AG04450 (cell line): Measurements from ENCODE around the gene STX3. TPM values are rescaled to one million over a fixed set of nuclear protein-coding genes. Genes with fewer than 3 reads are reported as not detected.

Experiments
- CTCF ChIA-PET: fragments of 300-600, 350-600 bp; formaldehyde crosslinking; extraction: SDS; loops from one replicate; lab custom pipeline; 2022; ENCODE audit warnings: antibody characterized with exemption, inconsistent platforms; lab: Charles Lee
- POLR2A ChIA-PET: fragments of 350-600 bp; formaldehyde crosslinking; extraction: SDS; loops from one replicate; lab custom pipeline; 2021; ENCODE audit warnings: antibody characterized with exemption, inconsistent platforms; lab: Yijun Ruan, JAX
- DNase-seq: peaks from one replicate; pipeline ENCODE4 v3.0.0-alpha.2; 2011; ENCODE audit warnings: low read depth, low spot score
- H3K27ac ChIP-seq: one replicate; pipeline ENCODE4 v1.5.1; 2012; ENCODE audit warnings: low read depth, low read length, control low read depth
- H3K27me3 ChIP-seq: one replicate; pipeline ENCODE4 v1.6.0; 2012; ENCODE audit warnings: low read length; ENCODE audit not compliant: control insufficient read depth, insufficient read depth
- H3K4me3 ChIP-seq: 2 replicates; pipeline ENCODE4 v1.5.1; 2011; ENCODE audit warnings: mild to moderate bottlenecking, low read depth, low read length, control low read depth
- H3K9me3 ChIP-seq: 2 replicates; pipeline ENCODE4 v1.5.1; 2012; ENCODE audit warnings: low read length; ENCODE audit not compliant: control insufficient read depth, insufficient read depth
- polyA plus RNA-seq: library from polyadenylated mRNA; depleted of rRNA; stranded (reverse); fragments of >200 nt; gene quantifications from 2 replicates; pipeline ENCODE4 v1.2.3, GENCODE V29; 2011
- TF ChIP-seq, protein P1 (sequence below): IDR thresholded peaks from 2 replicates; pipeline ENCODE4 v1.5.1; 2011; ENCODE audit warnings: low read depth, low read length, control low read depth, inconsistent platforms

Gene STX3
- polyA plus RNA-seq, 1 experiment, result 12.4 TPM

- CTCF ChIA-PET, result no interaction called here
- DNase-seq, result no peak
- no peaks in the 10 kb centered on the region for H3K27me3 ChIP-seq
- TF ChIP-seq, protein P1, sequence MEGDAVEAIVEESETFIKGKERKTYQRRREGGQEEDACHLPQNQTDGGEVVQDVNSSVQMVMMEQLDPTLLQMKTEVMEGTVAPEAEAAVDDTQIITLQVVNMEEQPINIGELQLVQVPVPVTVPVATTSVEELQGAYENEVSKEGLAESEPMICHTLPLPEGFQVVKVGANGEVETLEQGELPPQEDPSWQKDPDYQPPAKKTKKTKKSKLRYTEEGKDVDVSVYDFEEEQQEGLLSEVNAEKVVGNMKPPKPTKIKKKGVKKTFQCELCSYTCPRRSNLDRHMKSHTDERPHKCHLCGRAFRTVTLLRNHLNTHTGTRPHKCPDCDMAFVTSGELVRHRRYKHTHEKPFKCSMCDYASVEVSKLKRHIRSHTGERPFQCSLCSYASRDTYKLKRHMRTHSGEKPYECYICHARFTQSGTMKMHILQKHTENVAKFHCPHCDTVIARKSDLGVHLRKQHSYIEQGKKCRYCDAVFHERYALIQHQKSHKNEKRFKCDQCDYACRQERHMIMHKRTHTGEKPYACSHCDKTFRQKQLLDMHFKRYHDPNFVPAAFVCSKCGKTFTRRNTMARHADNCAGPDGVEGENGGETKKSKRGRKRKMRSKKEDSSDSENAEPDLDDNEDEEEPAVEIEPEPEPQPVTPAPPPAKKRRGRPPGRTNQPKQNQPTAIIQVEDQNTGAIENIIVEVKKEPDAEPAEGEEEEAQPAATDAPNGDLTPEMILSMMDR, result no peak
- H3K4me3 ChIP-seq, result no peak overlapping the region
- POLR2A ChIA-PET, result no interaction called here
- H3K27ac ChIP-seq, result no peak overlapping the region
- no peaks in the 10 kb centered on the region for H3K9me3 ChIP-seq
These were observed 78.4 kb downstream of the STX3 start for GRCh38 chr11:59833602-59834001.

DNA sequence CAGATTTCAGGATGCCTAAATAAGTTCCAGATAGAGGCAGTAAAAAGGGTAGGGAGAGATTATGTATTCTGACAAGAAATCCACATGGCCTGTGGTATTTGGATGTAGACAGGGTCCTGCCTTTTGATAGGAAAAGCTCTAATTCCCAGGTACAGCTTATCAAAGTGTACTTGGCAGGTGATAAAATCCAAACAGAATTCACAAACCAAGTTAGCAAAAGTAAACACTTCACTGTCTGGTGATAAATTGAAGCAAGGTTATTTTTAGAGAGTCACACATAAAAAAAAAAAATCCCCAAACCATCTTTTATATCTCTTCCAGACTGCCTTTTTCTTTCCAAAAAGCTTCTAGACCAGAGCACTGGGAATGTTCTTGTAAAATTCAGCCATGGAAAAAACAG is 84.4 kb downstream of the STX3 start:
- CTCF ChIA-PET, result no interaction called here
- POLR2A ChIA-PET, result no interaction called here
- no peak for DNase-seq
- TF ChIP-seq, protein P1, result no peak
- Histone ChIP-seq H3K9me3 (no peaks in the 10 kb centered on the region), H3K27me3 (no peaks in the 10 kb centered on the region), H3K4me3 (no peak overlapping the region), H3K27ac (no peak overlapping the region)

DNA sequence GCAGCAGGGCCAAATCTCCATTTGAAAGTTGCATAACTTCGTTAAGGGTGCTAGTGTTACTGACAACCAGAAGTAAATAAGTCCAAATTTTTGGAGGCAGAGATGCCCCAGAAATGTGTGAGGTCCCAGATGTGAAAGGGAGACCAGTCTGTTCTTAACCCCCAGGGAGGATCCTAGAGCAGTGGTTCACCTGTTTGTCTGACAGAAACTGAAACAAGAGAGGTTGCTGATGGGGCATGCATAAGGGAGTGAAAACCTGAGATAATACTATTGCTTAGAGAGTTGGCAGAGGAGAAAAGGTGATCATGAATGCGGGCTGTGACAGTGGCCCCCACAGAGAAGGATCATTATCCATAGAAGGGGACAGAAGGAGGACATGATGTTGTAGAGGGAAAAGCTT is 86.3 kb downstream of the STX3 start:
- no peak for DNase-seq
- no peak overlapping the region for H3K27ac ChIP-seq
- POLR2A ChIA-PET, result no interaction called here
- TF ChIP-seq, protein P1, result no peak
- CTCF ChIA-PET, result no interaction called here
- no peak overlapping the region for H3K4me3 ChIP-seq
- H3K9me3 ChIP-seq, result no peaks in the 10 kb centered on the region
- H3K27me3 ChIP-seq, result no peaks in the 10 kb centered on the region

- H3K4me3 ChIP-seq, result no peak overlapping the region
- POLR2A ChIA-PET, result no interaction called here
- H3K27ac ChIP-seq, result no peak overlapping the region
- CTCF ChIA-PET, result no interaction called here
- H3K27me3 ChIP-seq, result no peaks in the 10 kb centered on the region
- no peak for DNase-seq
- H3K9me3 ChIP-seq, result no peaks in the 10 kb centered on the region
- TF ChIP-seq, protein P1, result no peak
These were observed 87.1 kb downstream of the STX3 start for GRCh38 chr11:59842316-59842715.

DNA sequence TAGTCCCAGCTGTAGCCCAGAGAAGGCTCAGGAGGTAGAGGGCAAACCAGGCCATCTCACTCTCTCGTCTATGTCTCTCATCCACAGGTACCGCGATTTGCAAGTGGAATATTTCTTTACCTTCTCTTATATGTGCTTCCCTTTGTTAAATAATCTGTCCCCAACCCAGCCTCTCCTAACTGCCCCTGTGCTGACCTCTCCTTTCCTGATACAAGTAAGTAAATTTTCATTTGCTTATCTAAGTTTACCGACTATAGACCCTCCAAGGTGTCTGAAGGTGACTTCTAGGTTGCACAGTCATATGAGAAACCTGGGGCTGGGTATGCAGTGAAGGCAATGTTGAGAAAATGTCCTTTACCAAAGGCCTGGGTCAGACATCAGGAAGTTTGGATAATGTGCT is 90.2 kb downstream of the STX3 start, which contains the start of gene CBLIF:
CBLIF (minus strand) TSS at position 101 of the 400 bp plus-strand sequence; CDS start at position 55, 46 bp downstream.
- ChIA-PET CTCF (no interaction called here), POLR2A (no interaction called here)
- TF ChIP-seq, protein P1, result no peak

More for the DNA sequence above, 90.2 kb downstream of the STX3 start, which contains the start of gene CBLIF:
- H3K27me3 ChIP-seq, result no peaks in the 10 kb centered on the region
- H3K27ac ChIP-seq, result no peak within 1 kb of the TSS
- no peak for DNase-seq
- no peaks in the 10 kb centered on the region for H3K9me3 ChIP-seq
- H3K4me3 ChIP-seq, result no peak within 1 kb of the TSS
